ENCODE results near the gene NEURL4. TPM values are rescaled to one million over a fixed set of nuclear protein-coding genes. Genes with fewer than 3 reads are reported as not detected.

NEURL4 gene
- polyA plus RNA-seq, 1 donor: 28.7 TPM

DNA sequence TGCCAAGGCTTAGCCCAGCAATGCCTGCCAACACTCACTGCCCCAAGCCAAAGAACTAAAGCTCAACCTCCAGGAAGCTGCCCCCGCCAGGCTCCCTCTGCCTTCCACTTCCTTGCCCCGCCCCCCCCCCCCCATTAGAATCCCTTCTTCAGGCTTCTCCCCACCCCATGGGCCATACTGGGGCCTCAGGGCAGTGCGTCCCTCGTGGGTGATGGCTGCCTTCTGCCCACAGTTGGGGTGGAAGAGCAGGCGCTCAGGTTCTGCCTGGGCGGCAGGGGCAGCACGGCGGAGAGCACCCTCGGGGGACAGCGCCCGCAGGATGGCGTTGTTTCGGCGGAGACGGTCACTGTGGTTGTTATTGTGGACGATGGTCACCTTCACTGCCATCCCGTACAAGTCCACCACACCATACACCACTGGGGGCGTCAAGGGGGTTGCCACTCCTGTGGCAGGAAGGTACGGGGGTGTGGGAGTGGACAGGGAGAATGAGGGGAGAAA, 4.1 kb downstream of the NEURL4 start:
- no peaks in the 10 kb centered on the region for H3K9me3 ChIP-seq (ENCODE audit: control insufficient read depth, low read depth, low read length)
- no peak overlapping the region for H3K4me3 ChIP-seq (ENCODE audit: low read length)
- H3K27ac ChIP-seq (ENCODE audit: low read length): no peak overlapping the region
- H3K36me3 ChIP-seq (ENCODE audit: control insufficient read depth, insufficient read depth, low read length): peaks cover 66% of the 10 kb centered on the region
- peaks cover 8% of the 10 kb centered on the region for H3K4me1 ChIP-seq (ENCODE audit: control insufficient read depth, insufficient read depth, low read length)
- no peaks in the 10 kb centered on the region for H3K27me3 ChIP-seq (ENCODE audit: control insufficient read depth, insufficient read depth, low read length)
- WGBS (ENCODE audit: insufficient coverage, low lambda C conversion rate): no CpG with 5 or more reads among the region's 19 CpGs
- no peak for DNase-seq

DNA sequence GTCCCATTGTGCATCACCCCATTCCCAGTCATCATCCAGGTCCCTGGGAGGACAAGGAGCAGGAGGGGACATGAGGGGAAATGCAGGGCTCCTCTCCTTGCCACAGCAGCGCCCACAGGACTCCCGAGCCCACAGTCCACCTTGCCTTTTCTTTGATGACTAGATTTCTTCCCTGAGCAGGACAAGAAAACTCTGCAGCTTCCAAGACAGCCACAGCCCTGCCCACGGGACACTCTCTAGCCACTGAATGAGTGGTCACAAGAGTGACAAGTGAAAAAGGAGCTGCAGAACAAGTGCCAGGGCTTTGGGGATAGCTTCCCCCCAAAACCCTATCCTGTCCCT, 4.7 kb downstream of the NEURL4 start:
- no peaks in the 10 kb centered on the region for H3K27me3 ChIP-seq (ENCODE audit: control insufficient read depth, insufficient read depth, low read length)
- H3K9me3 ChIP-seq (ENCODE audit: control insufficient read depth, low read depth, low read length): no peaks in the 10 kb centered on the region
- H3K4me1 ChIP-seq (ENCODE audit: control insufficient read depth, insufficient read depth, low read length): peaks cover 8% of the 10 kb centered on the region
- H3K4me3 ChIP-seq (ENCODE audit: low read length): no peak overlapping the region
- WGBS (ENCODE audit: insufficient coverage, low lambda C conversion rate): no CpG with 5 or more reads among the region's 3 CpGs
- H3K27ac ChIP-seq (ENCODE audit: low read length): no peak overlapping the region
- peaks cover 68% of the 10 kb centered on the region for H3K36me3 ChIP-seq (ENCODE audit: control insufficient read depth, insufficient read depth, low read length)
- DNase-seq: no peak

DNA sequence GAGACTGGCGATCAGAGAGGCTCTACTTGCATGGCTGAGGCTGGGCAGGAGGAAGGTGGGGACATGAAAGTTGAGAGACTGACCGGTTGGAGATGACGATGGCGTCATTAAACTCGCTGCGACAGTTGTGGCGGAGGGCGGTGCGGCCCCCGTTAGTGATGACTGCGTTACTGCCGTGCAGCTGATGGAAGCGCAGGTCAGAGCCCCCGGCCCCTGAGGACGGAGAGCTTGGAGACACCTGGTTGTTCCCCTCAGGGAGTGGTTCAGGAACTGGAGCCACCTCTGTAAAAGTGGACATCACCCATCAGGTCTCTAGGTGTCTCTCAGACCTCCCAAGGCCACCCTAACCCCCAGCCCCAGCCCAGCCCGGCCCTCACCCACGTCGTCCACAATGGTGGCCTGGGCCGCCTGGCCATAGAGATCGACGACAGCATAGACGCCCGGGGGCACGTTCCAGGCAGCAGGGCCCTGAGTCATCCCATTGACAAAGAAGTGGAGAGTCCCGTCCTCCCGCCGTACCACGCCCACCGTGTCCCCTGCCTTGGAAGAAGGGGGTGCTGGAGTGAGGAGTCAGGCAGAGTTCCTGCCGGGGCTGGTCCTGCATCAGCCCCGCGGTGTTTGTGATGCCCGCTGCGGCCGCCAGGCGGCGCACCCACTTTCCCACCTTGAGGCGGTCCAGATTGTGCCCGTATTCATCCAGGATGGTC, 5.3 kb downstream of the NEURL4 start:
- DNase-seq: peak in 1 of 2 donors; percentile 37
- H3K4me3 ChIP-seq (ENCODE audit: low read length): no peak overlapping the region
- H3K4me1 ChIP-seq (ENCODE audit: control insufficient read depth, insufficient read depth, low read length): peaks cover 8% of the 10 kb centered on the region
- peaks cover 70% of the 10 kb centered on the region for H3K36me3 ChIP-seq (ENCODE audit: control insufficient read depth, insufficient read depth, low read length)
- no CpG with 5 or more reads among the region's 39 CpGs for WGBS (ENCODE audit: insufficient coverage, low lambda C conversion rate)
- no peaks in the 10 kb centered on the region for H3K27me3 ChIP-seq (ENCODE audit: control insufficient read depth, insufficient read depth, low read length)
- no peak overlapping the region for H3K27ac ChIP-seq (ENCODE audit: low read length)
- H3K9me3 ChIP-seq (ENCODE audit: control insufficient read depth, low read depth, low read length): no peaks in the 10 kb centered on the region

DNA sequence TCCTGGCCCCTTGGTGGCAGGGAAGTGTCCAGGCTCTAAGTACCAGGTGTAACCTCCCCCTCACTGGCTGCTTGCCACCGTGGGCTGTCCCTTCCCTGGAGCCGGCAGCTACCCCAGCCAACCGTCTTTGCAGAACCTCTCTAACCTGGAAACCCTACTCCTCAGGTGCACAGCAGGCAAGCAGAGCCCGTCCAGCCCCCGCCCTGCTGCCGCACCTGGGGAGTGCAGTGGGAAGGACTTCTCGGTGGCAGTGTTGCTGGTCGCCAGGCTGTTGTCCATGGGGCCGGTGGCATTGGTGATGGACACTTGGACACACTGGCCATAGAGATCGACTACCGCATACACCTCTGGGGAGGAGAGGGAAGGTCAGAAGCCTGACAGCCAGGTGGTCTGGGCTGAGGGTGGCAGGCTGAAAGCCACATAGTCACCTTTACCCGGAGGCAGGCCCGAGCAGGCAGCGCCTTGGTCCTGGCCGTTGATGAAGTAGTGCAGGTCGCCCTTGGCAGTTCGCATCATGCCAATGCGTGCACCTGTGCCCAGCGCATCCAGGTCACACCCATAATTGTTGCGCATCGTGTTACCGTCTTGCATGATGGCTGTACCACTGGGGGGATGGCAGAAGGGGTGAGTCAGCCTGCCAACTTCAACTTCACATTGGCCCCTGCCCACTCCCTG, 6.5 kb downstream of the NEURL4 start:
- WGBS (ENCODE audit: insufficient coverage, low lambda C conversion rate): no CpG with 5 or more reads among the region's 22 CpGs
- Histone ChIP-seq H3K27me3 (ENCODE audit: control insufficient read depth, insufficient read depth, low read length) (no peaks in the 10 kb centered on the region), H3K36me3 (ENCODE audit: control insufficient read depth, insufficient read depth, low read length) (peaks cover 82% of the 10 kb centered on the region), H3K27ac (ENCODE audit: low read length) (no peak overlapping the region), H3K4me3 (ENCODE audit: low read length) (no peak overlapping the region), H3K4me1 (ENCODE audit: control insufficient read depth, insufficient read depth, low read length) (no peaks in the 10 kb centered on the region), H3K9me3 (ENCODE audit: control insufficient read depth, low read depth, low read length) (no peaks in the 10 kb centered on the region)
- no peak for DNase-seq

DNA sequence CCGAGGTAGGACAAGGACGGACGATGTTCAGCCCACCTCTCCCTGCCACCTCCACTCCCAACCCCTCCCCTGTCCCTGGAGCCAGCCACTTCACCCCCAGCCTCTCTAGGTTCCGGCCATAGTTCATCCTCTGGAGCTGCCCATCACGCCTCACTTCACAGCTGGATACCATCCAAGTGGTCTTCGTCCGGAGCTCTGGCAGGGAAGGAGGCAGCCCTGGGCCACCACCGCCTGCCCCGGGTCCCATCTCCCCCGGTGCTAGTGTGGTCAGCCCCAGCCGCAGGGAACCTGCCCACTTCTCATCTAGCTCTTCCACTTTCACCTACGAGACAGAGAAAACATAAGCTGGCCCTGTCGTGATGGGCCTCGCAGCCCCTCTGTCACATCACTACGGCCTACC, 7.7 kb downstream of the NEURL4 start:
- Histone ChIP-seq H3K27ac (ENCODE audit: low read length) (no peak overlapping the region), H3K4me1 (ENCODE audit: control insufficient read depth, insufficient read depth, low read length) (no peaks in the 10 kb centered on the region), H3K4me3 (ENCODE audit: low read length) (no peak overlapping the region), H3K9me3 (ENCODE audit: control insufficient read depth, low read depth, low read length) (no peaks in the 10 kb centered on the region), H3K27me3 (ENCODE audit: control insufficient read depth, insufficient read depth, low read length) (no peaks in the 10 kb centered on the region), H3K36me3 (ENCODE audit: control insufficient read depth, insufficient read depth, low read length) (peaks cover 86% of the 10 kb centered on the region)
- no peak for DNase-seq
- no CpG with 5 or more reads among the region's 15 CpGs for WGBS (ENCODE audit: insufficient coverage, low lambda C conversion rate)

DNA sequence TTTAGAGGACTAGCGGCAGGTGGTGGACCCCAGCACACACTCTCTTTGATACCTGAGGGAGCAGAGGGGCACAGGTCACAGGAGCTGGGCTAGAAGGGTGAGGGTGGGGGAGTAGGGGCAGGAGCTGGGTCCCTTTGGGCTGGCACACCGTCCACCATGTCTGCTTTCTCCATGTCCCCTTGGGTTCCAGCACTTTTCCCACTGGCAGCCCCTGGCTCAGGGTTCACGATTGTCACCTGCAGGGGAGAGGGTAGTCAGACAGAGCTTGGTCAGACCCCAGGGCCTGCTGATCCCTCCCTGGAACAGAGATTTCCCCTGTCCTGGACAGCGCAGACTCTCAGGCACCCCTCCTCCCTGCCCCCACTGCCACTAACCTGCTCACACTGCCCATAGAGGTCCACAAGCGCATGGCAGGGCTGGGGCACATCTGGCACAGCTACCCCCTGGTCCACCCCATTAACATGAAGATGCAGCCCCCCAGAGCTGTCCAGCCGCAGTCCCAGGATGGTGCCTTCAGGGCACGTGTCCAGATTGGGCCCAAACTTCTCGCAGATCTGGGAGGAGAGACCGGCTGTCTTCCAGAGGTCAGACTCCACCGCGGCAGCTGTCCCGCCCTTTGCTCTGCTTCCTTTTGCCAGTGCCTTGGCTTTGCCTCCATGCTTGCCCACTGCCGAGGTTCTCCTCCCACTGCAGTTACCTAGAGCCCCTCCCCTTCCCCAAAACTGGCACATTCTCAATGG, 10.8 kb downstream of the NEURL4 start:
- DNase-seq: no peak
- H3K36me3 ChIP-seq (ENCODE audit: control insufficient read depth, insufficient read depth, low read length): peaks cover 70% of the 10 kb centered on the region
- H3K27ac ChIP-seq (ENCODE audit: low read length): no peak overlapping the region
- H3K4me1 ChIP-seq (ENCODE audit: control insufficient read depth, insufficient read depth, low read length): peaks cover 12% of the 10 kb centered on the region
- no peaks in the 10 kb centered on the region for H3K27me3 ChIP-seq (ENCODE audit: control insufficient read depth, insufficient read depth, low read length)
- no peak overlapping the region for H3K4me3 ChIP-seq (ENCODE audit: low read length)
- H3K9me3 ChIP-seq (ENCODE audit: control insufficient read depth, low read depth, low read length): no peaks in the 10 kb centered on the region
- 80% methylated on average over 1 of the region's 13 CpGs for WGBS (ENCODE audit: insufficient coverage, low lambda C conversion rate)

DNA sequence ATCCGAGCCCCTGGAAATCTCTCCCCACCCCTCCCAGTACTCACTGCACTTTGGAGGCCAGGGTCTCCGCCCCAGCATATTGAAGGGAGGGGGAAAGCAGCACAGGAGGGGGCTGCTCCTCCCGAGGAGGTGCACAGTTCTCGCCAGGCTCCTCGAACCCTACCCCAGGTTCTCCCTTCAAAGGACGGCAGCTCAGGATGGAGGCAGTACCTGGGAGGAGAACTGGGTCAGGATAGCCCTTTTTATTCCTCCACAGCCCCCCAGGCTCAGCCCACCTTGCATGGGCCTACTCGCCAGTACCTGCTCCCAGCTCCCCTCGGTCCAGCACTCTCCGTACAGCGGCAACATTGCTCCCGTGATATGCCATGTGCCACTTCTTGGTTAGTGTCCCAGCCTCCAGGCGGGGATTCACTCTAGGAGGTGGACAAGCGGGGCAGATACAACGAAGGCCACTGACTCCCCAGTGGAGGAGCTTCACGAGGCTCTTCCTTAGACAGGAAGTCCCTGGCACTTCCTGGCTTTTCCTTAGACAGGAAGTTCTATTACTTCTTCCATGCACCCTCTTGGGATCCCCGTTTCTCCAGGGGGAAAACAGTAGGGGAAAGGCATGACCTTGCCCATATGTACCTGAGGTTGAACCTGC, 11.9 kb downstream of the NEURL4 start:
- no peaks in the 10 kb centered on the region for H3K27me3 ChIP-seq (ENCODE audit: control insufficient read depth, insufficient read depth, low read length)
- no peak overlapping the region for H3K4me3 ChIP-seq (ENCODE audit: low read length)
- no peak for DNase-seq
- H3K9me3 ChIP-seq (ENCODE audit: control insufficient read depth, low read depth, low read length): no peaks in the 10 kb centered on the region
- H3K4me1 ChIP-seq (ENCODE audit: control insufficient read depth, insufficient read depth, low read length): peaks cover 12% of the 10 kb centered on the region
- H3K36me3 ChIP-seq (ENCODE audit: control insufficient read depth, insufficient read depth, low read length): peaks cover 70% of the 10 kb centered on the region
- H3K27ac ChIP-seq (ENCODE audit: low read length): no peak overlapping the region
- no CpG with 5 or more reads among the region's 16 CpGs for WGBS (ENCODE audit: insufficient coverage, low lambda C conversion rate)

DNA sequence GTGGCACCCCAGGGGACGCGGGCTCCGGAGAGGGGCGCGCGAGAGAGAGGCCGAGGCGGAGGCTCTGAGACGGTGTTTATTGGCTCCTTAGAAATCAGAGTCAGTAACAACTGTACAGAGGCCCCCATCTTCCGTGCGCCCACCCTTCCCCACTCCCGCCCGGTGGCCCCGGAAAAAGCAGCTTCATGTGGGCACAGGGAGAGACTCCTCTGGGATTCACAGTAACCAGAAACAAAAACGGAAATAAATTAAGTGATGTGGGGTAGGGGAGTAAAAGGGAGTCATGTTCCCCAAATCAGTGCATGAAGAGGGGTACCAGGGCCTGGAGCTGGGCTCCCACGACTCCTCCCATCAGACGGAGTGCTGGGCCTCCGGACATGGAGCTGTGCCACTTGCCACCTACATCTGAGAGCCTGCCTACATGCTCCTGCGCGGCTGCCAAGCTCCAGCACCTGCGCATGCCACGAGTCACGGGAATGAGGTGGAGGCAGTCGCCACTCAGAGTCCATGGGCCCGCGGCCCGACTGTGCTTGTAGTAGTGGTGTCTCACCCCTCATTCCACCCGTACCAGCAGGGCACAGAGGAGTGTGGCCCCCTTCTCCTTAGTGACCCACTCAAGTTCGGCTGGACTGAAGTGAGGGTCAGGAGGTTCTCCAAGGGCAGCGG, 13.4 kb downstream of the NEURL4 start:
- Histone ChIP-seq H3K27me3 (ENCODE audit: control insufficient read depth, insufficient read depth, low read length) (no peaks in the 10 kb centered on the region), H3K36me3 (ENCODE audit: control insufficient read depth, insufficient read depth, low read length) (peaks cover 67% of the 10 kb centered on the region), H3K9me3 (ENCODE audit: control insufficient read depth, low read depth, low read length) (no peaks in the 10 kb centered on the region), H3K4me3 (ENCODE audit: low read length) (peak overlapping the region; percentile 67), H3K27ac (ENCODE audit: low read length) (peak overlapping the region; percentile 91), H3K4me1 (ENCODE audit: control insufficient read depth, insufficient read depth, low read length) (peaks cover 12% of the 10 kb centered on the region)
- DNase-seq: no peak
- no CpG with 5 or more reads among the region's 30 CpGs for WGBS (ENCODE audit: insufficient coverage, low lambda C conversion rate)

DNA sequence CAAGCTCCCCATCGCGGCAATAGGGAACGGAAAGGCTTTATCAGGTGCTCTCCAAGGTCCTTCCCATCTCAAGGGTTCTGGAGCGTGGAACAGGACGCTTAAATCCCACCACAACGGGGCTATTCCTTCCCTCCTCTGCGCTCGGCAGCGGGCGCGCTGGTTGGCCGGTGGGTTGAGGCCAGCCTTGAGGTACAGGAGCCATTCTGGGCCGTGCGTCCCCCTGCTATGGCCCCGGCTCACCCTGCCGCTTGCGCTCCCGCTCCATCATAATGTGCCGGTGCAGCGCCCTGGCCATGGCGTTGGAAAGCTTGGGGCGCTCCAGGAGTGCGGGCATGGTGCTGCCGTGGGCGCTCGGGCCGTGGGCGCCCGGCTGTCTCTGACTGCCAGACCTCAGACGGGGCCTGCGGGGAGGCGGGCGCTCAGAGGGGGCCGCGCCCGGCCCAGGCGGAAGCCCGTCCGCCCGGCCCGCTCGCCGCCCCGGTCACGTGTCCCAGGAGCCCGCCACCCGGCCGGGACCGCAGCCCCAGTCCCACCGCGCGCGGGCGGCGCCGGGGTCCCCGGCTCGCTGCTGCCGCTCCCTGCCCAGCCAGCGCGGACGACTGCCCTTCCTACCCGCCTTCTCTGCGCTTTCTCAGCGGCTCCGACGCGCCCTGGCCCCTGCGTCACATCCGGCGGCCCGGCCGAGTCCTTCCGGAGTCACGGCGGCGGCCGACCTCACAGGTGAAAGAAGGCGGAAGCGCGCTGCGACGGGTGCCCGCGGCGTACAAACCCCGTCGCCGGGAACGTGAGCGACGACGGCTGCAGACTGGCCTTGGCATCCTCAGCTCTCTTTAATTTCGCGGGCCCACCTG, 14.2 kb downstream of the NEURL4 start, which contains the start of gene GPS2:
GPS2 (minus strand) TSS at position 642 of the 851 bp plus-strand sequence; CDS start at position 334, 308 bp downstream.
- WGBS (ENCODE audit: insufficient coverage, low lambda C conversion rate): no CpG with 5 or more reads among the region's 95 CpGs
- peak; percentile 91 to 94 for DNase-seq

More for the DNA sequence above, 14.2 kb downstream of the NEURL4 start, which contains the start of gene GPS2:
- Histone ChIP-seq H3K36me3 (ENCODE audit: control insufficient read depth, insufficient read depth, low read length) (peaks cover 67% of the 10 kb centered on the region), H3K4me1 (ENCODE audit: control insufficient read depth, insufficient read depth, low read length) (peaks cover 14% of the 10 kb centered on the region), H3K27ac (ENCODE audit: low read length) (peak within 1 kb of the TSS; percentile 91), H3K9me3 (ENCODE audit: control insufficient read depth, low read depth, low read length) (no peaks in the 10 kb centered on the region), H3K27me3 (ENCODE audit: control insufficient read depth, insufficient read depth, low read length) (no peaks in the 10 kb centered on the region), H3K4me3 (ENCODE audit: low read length) (peak within 1 kb of the TSS; percentile 67)

Data from large intestine (tissue), 3 donors.